ENCODE results near the gene LRRC49.

GRCh38 chr15:71043373-71043772 is 150.7 kb downstream of the LRRC49 start:
- TF ChIP-seq POLR2A (IDR thresholded peaks at IDR 0.05; ENCODE audit: insufficient read depth in 1 of 2, low read depth in 2 of 2, low read length in 2 of 2): no peak
- no peak for TF ChIP-seq KMT2A (CRISPR knock-in tag; IDR thresholded peaks at IDR 0.05)
- no peak for TF ChIP-seq PATZ1 (CRISPR knock-in tag; IDR thresholded peaks at IDR 0.05)
- TF ChIP-seq POLR2AphosphoS5 (IDR thresholded peaks at IDR 0.05; ENCODE audit: low read depth, low read length): no peak
- TF ChIP-seq CTCF (CRISPR knock-in tag; IDR thresholded peaks at IDR 0.05): no peak
- no peak for TF ChIP-seq ZNF549 (CRISPR knock-in tag; IDR thresholded peaks at IDR 0.05)

All from HepG2 (cell line).